MM.1S (cell line): ENCODE results near the gene EPB41.

Experiments
- EZH2 ChIP-seq: fragments of 300-600 bp; sonication (generic); optimal IDR thresholded peaks from 2 replicates; pipeline ENCODE3; 2017; ENCODE audit warnings: low read depth, mild to moderate bottlenecking, antibody characterized with exemption, low read length, mixed read lengths
- EZH2phosphoT487 ChIP-seq: fragments of 300-600 bp; sonication (generic); IDR thresholded peaks from 2 replicates; pipeline ENCODE4 v1.6.1; 2018; ENCODE audit warnings: antibody characterized with exemption, low read length
- TF ChIP-seq, protein P1 (sequence below): fragments of 300-600 bp; sonication (generic); IDR thresholded peaks from 2 replicates; pipeline ENCODE4 v1.5.1; 2016; ENCODE audit warnings: antibody characterized with exemption, low read length, mixed read lengths

DNA sequence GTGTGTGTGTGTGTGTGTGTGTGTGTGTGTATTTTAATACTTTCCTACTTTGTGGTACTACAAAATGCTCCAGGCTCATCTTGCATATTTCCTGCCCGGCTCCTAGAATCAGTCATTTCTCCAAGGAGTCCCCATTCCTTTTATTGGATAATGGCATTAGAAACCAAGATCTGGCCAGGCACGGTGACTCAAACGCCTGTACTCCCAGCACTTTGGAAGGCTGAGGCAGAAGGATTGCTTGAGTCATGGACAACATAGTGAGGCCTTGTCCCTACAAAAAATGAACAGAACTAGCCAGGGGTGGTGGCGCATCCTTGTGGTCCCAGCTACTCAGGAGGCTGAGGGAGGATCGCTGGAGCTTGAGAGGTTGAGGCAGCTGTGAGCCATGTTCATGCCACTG lies 20.3 kb downstream of the EPB41 start:
- TF ChIP-seq, protein P1, sequence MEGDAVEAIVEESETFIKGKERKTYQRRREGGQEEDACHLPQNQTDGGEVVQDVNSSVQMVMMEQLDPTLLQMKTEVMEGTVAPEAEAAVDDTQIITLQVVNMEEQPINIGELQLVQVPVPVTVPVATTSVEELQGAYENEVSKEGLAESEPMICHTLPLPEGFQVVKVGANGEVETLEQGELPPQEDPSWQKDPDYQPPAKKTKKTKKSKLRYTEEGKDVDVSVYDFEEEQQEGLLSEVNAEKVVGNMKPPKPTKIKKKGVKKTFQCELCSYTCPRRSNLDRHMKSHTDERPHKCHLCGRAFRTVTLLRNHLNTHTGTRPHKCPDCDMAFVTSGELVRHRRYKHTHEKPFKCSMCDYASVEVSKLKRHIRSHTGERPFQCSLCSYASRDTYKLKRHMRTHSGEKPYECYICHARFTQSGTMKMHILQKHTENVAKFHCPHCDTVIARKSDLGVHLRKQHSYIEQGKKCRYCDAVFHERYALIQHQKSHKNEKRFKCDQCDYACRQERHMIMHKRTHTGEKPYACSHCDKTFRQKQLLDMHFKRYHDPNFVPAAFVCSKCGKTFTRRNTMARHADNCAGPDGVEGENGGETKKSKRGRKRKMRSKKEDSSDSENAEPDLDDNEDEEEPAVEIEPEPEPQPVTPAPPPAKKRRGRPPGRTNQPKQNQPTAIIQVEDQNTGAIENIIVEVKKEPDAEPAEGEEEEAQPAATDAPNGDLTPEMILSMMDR = no peak
- no peak for TF ChIP-seq EZH2
- no peak for TF ChIP-seq EZH2phosphoT487
